Liver (tissue), 9 donors: Measurements from ENCODE around the gene CALML5. TPM values are rescaled to one million over a fixed set of nuclear protein-coding genes. Genes with fewer than 3 reads are reported as not detected.

Experiments used
- DNase-seq: peaks from one replicate; pipeline ENCODE4 v3.0.0-alpha.2; 2017; ENCODE audit warnings: low spot score
- H3K27ac ChIP-seq, 2 donors: one replicate each; pipeline ENCODE4 v1.7.0; 2013; ENCODE audit warnings: inconsistent platforms in 2 of 2, low read length in 2 of 2, control low read depth in 1 of 2, low read depth in 1 of 2, mild to moderate bottlenecking in 1 of 2
- H3K27me3 ChIP-seq, 4 donors: one replicate each; pipeline versions ENCODE4 v1.6.1 to v1.7.0; 2013; ENCODE audit warnings: low read length in 3 of 4, inconsistent platforms in 1 of 4, mild to moderate bottlenecking in 1 of 4, moderate library complexity in 1 of 4; ENCODE audit not compliant: control insufficient read depth in 4 of 4, insufficient read depth in 4 of 4
- H3K36me3 ChIP-seq, 4 donors: one replicate each; pipeline versions ENCODE4 v1.6.1 to v1.7.0; 2013; ENCODE audit warnings: low read length in 3 of 4, mild to moderate bottlenecking in 3 of 4, low read depth in 1 of 4, moderate library complexity in 1 of 4; ENCODE audit not compliant: control insufficient read depth in 4 of 4, insufficient read depth in 3 of 4
- H3K4me1 ChIP-seq, 4 donors: one replicate each; pipeline versions ENCODE4 v1.6.1 to v1.7.0; 2013; ENCODE audit warnings: low read length in 3 of 4, mild to moderate bottlenecking in 3 of 4, moderate library complexity in 1 of 4; ENCODE audit not compliant: control insufficient read depth in 4 of 4, insufficient read depth in 4 of 4
- H3K4me3 ChIP-seq, 3 donors: one replicate each; pipeline versions ENCODE4 v1.6.1 to v1.7.0; 2013; ENCODE audit warnings: low read length in 3 of 3, control low read depth in 1 of 3, low read depth in 1 of 3, mild to moderate bottlenecking in 1 of 3
- H3K9ac ChIP-seq, 2 donors: one replicate each; pipeline ENCODE4 v1.7.0; 2013; ENCODE audit warnings: low read length in 2 of 2, mild to moderate bottlenecking in 2 of 2, moderate library complexity in 2 of 2, control low read depth in 1 of 2, low read depth in 1 of 2
- H3K9me3 ChIP-seq, 4 donors: one replicate each; pipeline versions ENCODE4 v1.6.1 to v1.7.0; 2013; ENCODE audit warnings: low read length in 3 of 4; ENCODE audit not compliant: control insufficient read depth in 4 of 4
- EGR1 ChIP-seq, 2 donors: IDR thresholded peaks; 2 replicates each; pipeline ENCODE4 v1.6.1; 2016 to 2018; ENCODE audit warnings: antibody characterized with exemption in 2 of 2, low read depth in 2 of 2
- FOXA1 ChIP-seq: IDR thresholded peaks from 2 replicates; pipeline ENCODE4 v1.6.1; 2016; ENCODE audit warnings: antibody characterized with exemption
- FOXA2 ChIP-seq: IDR thresholded peaks from 2 replicates; pipeline ENCODE4 v1.6.1; 2016; ENCODE audit warnings: antibody characterized with exemption
- GABPA ChIP-seq, 2 donors: IDR thresholded peaks in 1 of 2; conservative IDR thresholded peaks in 1 of 2; 2 replicates each; pipeline ENCODE4 v1.6.1; 2016; ENCODE audit warnings: antibody characterized with exemption in 2 of 2, mild to moderate bottlenecking in 1 of 2, moderate library complexity in 1 of 2
- HNF4A ChIP-seq, 2 donors: conservative IDR thresholded peaks; 2 replicates each; pipeline ENCODE4 v1.6.1; 2016; ENCODE audit warnings: antibody characterized with exemption in 2 of 2, mild to moderate bottlenecking in 2 of 2
- HNF4G ChIP-seq: IDR thresholded peaks from 2 replicates; pipeline ENCODE4 v1.6.1; 2016; ENCODE audit warnings: antibody characterized with exemption
- JUND ChIP-seq, 2 donors: IDR thresholded peaks; 2 replicates each; pipeline ENCODE4 v1.6.1; 2016; ENCODE audit warnings: antibody characterized with exemption in 2 of 2
- NR2F2 ChIP-seq: IDR thresholded peaks from 2 replicates; pipeline ENCODE4 v1.6.1; 2016; ENCODE audit warnings: antibody characterized with exemption
- RAD21 ChIP-seq, 2 donors: IDR thresholded peaks; 2 replicates each; pipeline ENCODE4 v1.6.1; 2016; ENCODE audit warnings: antibody characterized with exemption in 2 of 2, mild to moderate bottlenecking in 2 of 2
- RXRA ChIP-seq, 2 donors: IDR thresholded peaks; 2 replicates each; pipeline ENCODE4 v1.6.1; 2017 to 2018; ENCODE audit warnings: antibody characterized with exemption in 2 of 2, mild to moderate bottlenecking in 1 of 2
- SP1 ChIP-seq: IDR thresholded peaks from 2 replicates; pipeline ENCODE4 v1.6.1; 2018; ENCODE audit warnings: antibody characterized with exemption, mild to moderate bottlenecking
- TAF1 ChIP-seq: conservative IDR thresholded peaks from 2 replicates; pipeline ENCODE4 v1.6.1; 2016; ENCODE audit warnings: antibody characterized with exemption, mild to moderate bottlenecking
- YY1 ChIP-seq: IDR thresholded peaks from 2 replicates; pipeline ENCODE4 v1.6.1; 2016; ENCODE audit warnings: antibody characterized with exemption, mild to moderate bottlenecking
- WGBS: extraction: QIAGEN DNeasy Blood & Tissue Kit; methylation state at CpG from one replicate; pipeline ENCODE4 v1.1.7; 2013; 5-methylcytosine and 5-hydroxymethylcytosine counted together
- polyA plus RNA-seq, 2 donors: library from polyadenylated mRNA; stranded (reverse) in 1 of 2; unstranded in 1 of 2; fragments of 200-250 nt in 1 of 2; fragments of >200 nt in 1 of 2; fragmentation: Nextera tagmentation in 1 of 2; extraction: Ambion mirVana in 1 of 2; gene quantifications; one replicate each; pipeline versions ENCODE4 v1.2.1 to v1.2.3, GENCODE V29; 2013 to 2015
- total RNA-seq, 2 donors: library from RNA; depleted of rRNA; stranded (reverse); fragments of >200 nt; gene quantifications; one replicate each; pipeline ENCODE4 v1.2.3, GENCODE V29; 2014
- TF ChIP-seq, protein P1 (sequence below): IDR thresholded peaks from 2 replicates; pipeline ENCODE4 v1.6.1; 2016; ENCODE audit warnings: antibody characterized with exemption
- TF ChIP-seq, protein P2 (sequence below): IDR thresholded peaks from 2 replicates; pipeline ENCODE4 v1.6.1; 2016; ENCODE audit warnings: antibody characterized with exemption
- TF ChIP-seq, protein P3 (sequence below): IDR thresholded peaks from 2 replicates; pipeline ENCODE4 v1.6.1; 2016; ENCODE audit warnings: antibody characterized with exemption
- TF ChIP-seq, protein P4 (sequence below): fragments of 150-350 bp; IDR thresholded peaks from 2 replicates; pipeline ENCODE4 v1.5.1; 2017; ENCODE audit warnings: improper control_type of control experiment, low read depth, low read length; ENCODE audit not compliant: missing input control
- TF ChIP-seq, protein P5 (sequence below): IDR thresholded peaks from 2 replicates; pipeline ENCODE4 v1.6.1; 2016; ENCODE audit warnings: antibody characterized with exemption, mild to moderate bottlenecking
- donor health status: healthy.
- donor health status: healthy.
- donor health status: healthy.
- donor health status: healthy.
- donor health status: healthy.

The CALML5 gene
- total and polyA plus RNA-seq, 4 donors, result not detected

DNA sequence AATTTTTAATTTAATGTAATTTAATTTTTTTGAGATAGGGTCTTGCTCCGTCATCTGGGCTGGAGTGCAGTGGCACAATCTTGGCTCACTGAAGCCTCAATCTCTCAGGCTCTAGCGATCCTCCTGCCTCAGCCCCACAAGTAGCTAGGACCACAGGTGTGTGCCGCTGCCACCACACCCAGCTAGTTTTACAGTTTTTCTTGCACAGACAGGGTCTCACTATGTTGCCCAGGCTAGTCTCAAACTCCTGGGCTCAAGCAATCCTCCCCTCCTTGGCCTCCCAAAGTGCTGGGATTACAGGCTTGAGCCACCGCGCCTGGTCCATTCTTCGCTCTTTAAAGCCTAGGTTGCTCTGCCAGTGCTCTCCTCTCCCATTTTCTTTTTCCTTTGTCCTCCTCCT lies 38.3 kb upstream of the CALML5 start:
- TF ChIP-seq HNF4G (no peak), NR2F2 (no peak), SP1 (no peak), FOXA2 (no peak), RXRA (IDR thresholded peaks at IDR 0.05) (no peak), HNF4A (conservative IDR thresholded peaks at IDR 0.05) (no peak), TAF1 (no peak), EGR1 (IDR thresholded peaks at IDR 0.05; ENCODE audit: low read depth in 2 of 2) (no peak), YY1 (no peak), GABPA (IDR thresholded peaks at IDR 0.05 in 1 of 2, conservative IDR thresholded peaks at IDR 0.05 in 1 of 2) (no peak), FOXA1 (no peak), JUND (IDR thresholded peaks at IDR 0.05) (no peak), RAD21 (IDR thresholded peaks at IDR 0.05) (no peak)
- TF ChIP-seq, protein P1, sequence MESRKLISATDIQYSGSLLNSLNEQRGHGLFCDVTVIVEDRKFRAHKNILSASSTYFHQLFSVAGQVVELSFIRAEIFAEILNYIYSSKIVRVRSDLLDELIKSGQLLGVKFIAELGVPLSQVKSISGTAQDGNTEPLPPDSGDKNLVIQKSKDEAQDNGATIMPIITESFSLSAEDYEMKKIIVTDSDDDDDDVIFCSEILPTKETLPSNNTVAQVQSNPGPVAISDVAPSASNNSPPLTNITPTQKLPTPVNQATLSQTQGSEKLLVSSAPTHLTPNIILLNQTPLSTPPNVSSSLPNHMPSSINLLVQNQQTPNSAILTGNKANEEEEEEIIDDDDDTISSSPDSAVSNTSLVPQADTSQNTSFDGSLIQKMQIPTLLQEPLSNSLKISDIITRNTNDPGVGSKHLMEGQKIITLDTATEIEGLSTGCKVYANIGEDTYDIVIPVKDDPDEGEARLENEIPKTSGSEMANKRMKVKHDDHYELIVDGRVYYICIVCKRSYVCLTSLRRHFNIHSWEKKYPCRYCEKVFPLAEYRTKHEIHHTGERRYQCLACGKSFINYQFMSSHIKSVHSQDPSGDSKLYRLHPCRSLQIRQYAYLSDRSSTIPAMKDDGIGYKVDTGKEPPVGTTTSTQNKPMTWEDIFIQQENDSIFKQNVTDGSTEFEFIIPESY, result no peak
- TF ChIP-seq, protein P2, sequence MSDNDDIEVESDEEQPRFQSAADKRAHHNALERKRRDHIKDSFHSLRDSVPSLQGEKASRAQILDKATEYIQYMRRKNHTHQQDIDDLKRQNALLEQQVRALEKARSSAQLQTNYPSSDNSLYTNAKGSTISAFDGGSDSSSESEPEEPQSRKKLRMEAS, result no peak
- TF ChIP-seq, protein P3, sequence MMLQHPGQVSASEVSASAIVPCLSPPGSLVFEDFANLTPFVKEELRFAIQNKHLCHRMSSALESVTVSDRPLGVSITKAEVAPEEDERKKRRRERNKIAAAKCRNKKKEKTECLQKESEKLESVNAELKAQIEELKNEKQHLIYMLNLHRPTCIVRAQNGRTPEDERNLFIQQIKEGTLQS, result no peak
- TF ChIP-seq, protein P4, sequence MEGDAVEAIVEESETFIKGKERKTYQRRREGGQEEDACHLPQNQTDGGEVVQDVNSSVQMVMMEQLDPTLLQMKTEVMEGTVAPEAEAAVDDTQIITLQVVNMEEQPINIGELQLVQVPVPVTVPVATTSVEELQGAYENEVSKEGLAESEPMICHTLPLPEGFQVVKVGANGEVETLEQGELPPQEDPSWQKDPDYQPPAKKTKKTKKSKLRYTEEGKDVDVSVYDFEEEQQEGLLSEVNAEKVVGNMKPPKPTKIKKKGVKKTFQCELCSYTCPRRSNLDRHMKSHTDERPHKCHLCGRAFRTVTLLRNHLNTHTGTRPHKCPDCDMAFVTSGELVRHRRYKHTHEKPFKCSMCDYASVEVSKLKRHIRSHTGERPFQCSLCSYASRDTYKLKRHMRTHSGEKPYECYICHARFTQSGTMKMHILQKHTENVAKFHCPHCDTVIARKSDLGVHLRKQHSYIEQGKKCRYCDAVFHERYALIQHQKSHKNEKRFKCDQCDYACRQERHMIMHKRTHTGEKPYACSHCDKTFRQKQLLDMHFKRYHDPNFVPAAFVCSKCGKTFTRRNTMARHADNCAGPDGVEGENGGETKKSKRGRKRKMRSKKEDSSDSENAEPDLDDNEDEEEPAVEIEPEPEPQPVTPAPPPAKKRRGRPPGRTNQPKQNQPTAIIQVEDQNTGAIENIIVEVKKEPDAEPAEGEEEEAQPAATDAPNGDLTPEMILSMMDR, result no peak
- TF ChIP-seq, protein P5, sequence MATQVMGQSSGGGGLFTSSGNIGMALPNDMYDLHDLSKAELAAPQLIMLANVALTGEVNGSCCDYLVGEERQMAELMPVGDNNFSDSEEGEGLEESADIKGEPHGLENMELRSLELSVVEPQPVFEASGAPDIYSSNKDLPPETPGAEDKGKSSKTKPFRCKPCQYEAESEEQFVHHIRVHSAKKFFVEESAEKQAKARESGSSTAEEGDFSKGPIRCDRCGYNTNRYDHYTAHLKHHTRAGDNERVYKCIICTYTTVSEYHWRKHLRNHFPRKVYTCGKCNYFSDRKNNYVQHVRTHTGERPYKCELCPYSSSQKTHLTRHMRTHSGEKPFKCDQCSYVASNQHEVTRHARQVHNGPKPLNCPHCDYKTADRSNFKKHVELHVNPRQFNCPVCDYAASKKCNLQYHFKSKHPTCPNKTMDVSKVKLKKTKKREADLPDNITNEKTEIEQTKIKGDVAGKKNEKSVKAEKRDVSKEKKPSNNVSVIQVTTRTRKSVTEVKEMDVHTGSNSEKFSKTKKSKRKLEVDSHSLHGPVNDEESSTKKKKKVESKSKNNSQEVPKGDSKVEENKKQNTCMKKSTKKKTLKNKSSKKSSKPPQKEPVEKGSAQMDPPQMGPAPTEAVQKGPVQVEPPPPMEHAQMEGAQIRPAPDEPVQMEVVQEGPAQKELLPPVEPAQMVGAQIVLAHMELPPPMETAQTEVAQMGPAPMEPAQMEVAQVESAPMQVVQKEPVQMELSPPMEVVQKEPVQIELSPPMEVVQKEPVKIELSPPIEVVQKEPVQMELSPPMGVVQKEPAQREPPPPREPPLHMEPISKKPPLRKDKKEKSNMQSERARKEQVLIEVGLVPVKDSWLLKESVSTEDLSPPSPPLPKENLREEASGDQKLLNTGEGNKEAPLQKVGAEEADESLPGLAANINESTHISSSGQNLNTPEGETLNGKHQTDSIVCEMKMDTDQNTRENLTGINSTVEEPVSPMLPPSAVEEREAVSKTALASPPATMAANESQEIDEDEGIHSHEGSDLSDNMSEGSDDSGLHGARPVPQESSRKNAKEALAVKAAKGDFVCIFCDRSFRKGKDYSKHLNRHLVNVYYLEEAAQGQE, result no peak
- DNase-seq, result no peak
- Histone ChIP-seq H3K36me3 (no peaks in the 10 kb centered on the region), H3K4me3 (no peak overlapping the region), H3K9me3 (no peaks in the 10 kb centered on the region), H3K27ac (no peak overlapping the region), H3K9ac (no peak overlapping the region), H3K27me3 (no peaks in the 10 kb centered on the region), H3K4me1 (peaks cover 0 to 11% (median 10%) of the 10 kb centered on the region in 4 donors)
- 84% methylated on average over 6 of the region's 6 CpGs for WGBS
